Spleen (tissue), 11 donors: ENCODE data around the gene PYGB. TPM values are rescaled to one million over a fixed set of nuclear protein-coding genes. Genes with fewer than 3 reads are reported as not detected.

Experiments used
- DNase-seq: peaks from one replicate; pipeline ENCODE4 v3.0.0-alpha.2; 2020
- H3K27ac ChIP-seq, 8 donors: fragments of 200-600 bp; sonication (generic) in 7 of 8; 1 replicate in 4 of 8; 2 replicates in 4 of 8; pipeline versions ENCODE4 v1.5.0 to v1.8.0; 2016 to 2021; ENCODE audit warnings: inconsistent platforms in 4 of 8, mild to moderate bottlenecking in 4 of 8, moderate library complexity in 1 of 8
- H3K27me3 ChIP-seq, 7 donors: fragments of 200-600 bp; sonication (generic) in 6 of 7; replicated peaks in 1 of 7; 1 replicate in 4 of 7; 2 replicates in 3 of 7; pipeline versions ENCODE4 v1.5.0 to v1.8.0; 2016 to 2021; ENCODE audit warnings: inconsistent platforms in 3 of 7, mild to moderate bottlenecking in 1 of 7
- H3K36me3 ChIP-seq, 6 donors: fragments of 200-600 bp; sonication (generic) in 5 of 6; 1 replicate in 4 of 6; 2 replicates in 2 of 6; pipeline versions ENCODE4 v1.5.0 to v1.8.0; 2016 to 2021; ENCODE audit warnings: inconsistent platforms in 2 of 6
- H3K4me1 ChIP-seq, 6 donors: fragments of 200-600 bp; sonication (generic) in 5 of 6; 1 replicate in 3 of 6; 2 replicates in 3 of 6; pipeline versions ENCODE4 v1.5.0 to v1.8.0; 2016 to 2021; ENCODE audit warnings: inconsistent platforms in 3 of 6
- H3K4me3 ChIP-seq, 8 donors: fragments of 200-600 bp; sonication (generic) in 7 of 8; 1 replicate in 4 of 8; 2 replicates in 4 of 8; pipeline versions ENCODE4 v1.5.0 to v1.8.0; 2016 to 2021; ENCODE audit warnings: inconsistent platforms in 4 of 8, mild to moderate bottlenecking in 4 of 8, moderate library complexity in 2 of 8
- H3K9me3 ChIP-seq, 8 donors: fragments of 200-600 bp; sonication (generic) in 7 of 8; 1 replicate in 4 of 8; 2 replicates in 4 of 8; pipeline versions ENCODE4 v1.5.0 to v1.8.0; 2016 to 2021; ENCODE audit warnings: inconsistent platforms in 4 of 8
- POLR2A ChIP-seq, 3 donors: fragments of 450-650 bp; IDR thresholded peaks; one replicate each; pipeline ENCODE4 v1.5.1; 2017; ENCODE audit warnings: antibody characterized with exemption in 3 of 3, mild to moderate bottlenecking in 1 of 3
- POLR2AphosphoS5 ChIP-seq, 3 donors: sonication (generic); formaldehyde crosslinking; IDR thresholded peaks; one replicate each; pipeline ENCODE4 v1.5.1; 2017; ENCODE audit warnings: antibody characterized with exemption in 3 of 3
- WGBS, 5 donors: extraction: QIAGEN DNeasy Blood & Tissue Kit in 3 of 5; methylation state at CpG; one replicate each; pipeline versions ENCODE4 v1.1.5 to v1.1.7; 2013 to 2018; 5-methylcytosine and 5-hydroxymethylcytosine counted together
- intact Hi-C: fragments of 100-400 bp; cut with DNase I; formaldehyde crosslinking; loops from one replicate; pipeline ENCODE4 v1.15.0; 2023; ENCODE audit warnings: low total_unique reads
- polyA plus RNA-seq, 3 donors: library from polyadenylated mRNA; stranded (reverse); fragments of 200-250 nt; gene quantifications; one replicate each; pipeline ENCODE4 v1.2.1, GENCODE V29; 2013
- total RNA-seq, 7 donors: library from RNA; depleted of rRNA in 3 of 7; stranded (reverse); fragments of >200 nt in 3 of 7; fragmentation: NEBNext Ultra II Directional in 4 of 7; extraction: Animal tissue kit (Norgen Biotek cat#: 25700) in 4 of 7; gene quantifications; one replicate each; pipeline versions ENCODE4 v1.1.0 to v1.2.1, GENCODE V29; 2016 to 2021
- TF ChIP-seq, protein P1 (sequence below), 11 experiments: fragments of 200-600 bp in 7 of 11; fragments of 450-650 bp in 4 of 11; sonication (generic) in 4 of 11; IDR thresholded peaks in 8 of 11; conservative IDR thresholded peaks in 3 of 11; 1 replicate in 7 of 11; 2 replicates in 4 of 11; pipeline versions ENCODE4 v1.4.0 to v1.8.0; 2016 to 2021; ENCODE audit warnings: antibody characterized with exemption in 11 of 11, inconsistent platforms in 4 of 11, mild to moderate bottlenecking in 1 of 11
- donor health status: healthy with polysubstance abuse.
- donor health status: DM: no; HTN: no; CAD: no; lungs with moderate emphysema.
- donor health status: DM: no; HTN: no; CAD: no.
- donor health status: Bipolar disorder and iron deficiency.
- donor health status: healthy.
- donor health status: DM: no; HTN: no; CAD: no.
- donor health status: DM: yes; HTN: yes; CAD: no.

Gene PYGB
- total and polyA plus RNA-seq, 10 donors = 10.5 to 47.8 (median 32.3) TPM

DNA sequence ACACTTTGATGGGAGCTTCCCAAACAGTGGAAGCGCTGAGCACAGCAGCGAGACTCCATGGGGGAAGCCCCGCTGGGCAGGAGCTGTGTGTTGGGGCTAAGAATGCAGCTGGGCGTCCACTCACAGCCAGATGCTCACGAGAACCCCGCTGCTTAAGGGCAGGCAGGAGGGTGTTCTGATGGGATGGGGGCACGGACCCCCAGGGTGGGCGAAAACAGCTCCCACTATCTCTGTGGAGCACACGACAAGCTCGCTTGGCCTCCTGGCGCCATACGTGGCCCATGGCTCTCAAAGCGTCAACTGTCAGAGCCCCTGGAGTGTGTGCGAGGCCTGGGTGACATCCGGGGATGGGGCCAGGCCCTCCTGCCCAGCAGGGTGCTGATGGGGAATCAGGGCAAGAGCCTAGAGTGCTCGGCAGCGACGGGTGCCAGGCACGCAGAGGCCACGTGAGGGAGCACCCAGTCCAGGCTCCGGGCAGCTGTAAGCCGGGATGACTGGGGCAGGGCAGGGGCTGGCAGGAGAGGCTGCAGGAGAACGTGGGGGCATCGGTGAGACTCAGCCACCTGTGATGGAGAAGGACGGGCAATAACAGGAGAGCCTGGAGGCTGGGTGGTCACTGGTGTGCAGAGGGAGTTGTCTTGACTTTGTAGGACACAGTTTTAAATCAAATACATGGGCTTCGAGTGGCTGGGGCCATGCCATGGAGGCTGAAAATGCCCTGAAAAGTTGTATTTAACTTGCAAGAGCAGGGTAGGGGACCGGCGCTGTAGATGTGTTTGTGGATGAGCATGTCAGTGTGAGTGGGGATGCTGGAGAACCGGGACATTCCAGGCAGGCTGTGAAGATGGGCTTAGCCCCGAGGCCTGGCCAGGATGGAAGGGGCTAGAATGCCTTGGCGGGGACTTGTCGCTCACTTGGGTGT, 27.3 kb downstream of the PYGB start:
- Histone ChIP-seq H3K36me3 (peaks cover 0 to 100% (median 83%) of the 10 kb centered on the region in 6 donors), H3K4me3 (no peak overlapping the region), H3K27me3 (no peaks in the 10 kb centered on the region), H3K4me1 (peaks cover 0 to 5% (median 0%) of the 10 kb centered on the region in 6 donors), H3K27ac (no peak overlapping the region), H3K9me3 (no peaks in the 10 kb centered on the region)
- intact Hi-C loops = no loop called here
- TF ChIP-seq POLR2A (IDR thresholded peaks at IDR 0.05) = no peak
- TF ChIP-seq, protein P1, sequence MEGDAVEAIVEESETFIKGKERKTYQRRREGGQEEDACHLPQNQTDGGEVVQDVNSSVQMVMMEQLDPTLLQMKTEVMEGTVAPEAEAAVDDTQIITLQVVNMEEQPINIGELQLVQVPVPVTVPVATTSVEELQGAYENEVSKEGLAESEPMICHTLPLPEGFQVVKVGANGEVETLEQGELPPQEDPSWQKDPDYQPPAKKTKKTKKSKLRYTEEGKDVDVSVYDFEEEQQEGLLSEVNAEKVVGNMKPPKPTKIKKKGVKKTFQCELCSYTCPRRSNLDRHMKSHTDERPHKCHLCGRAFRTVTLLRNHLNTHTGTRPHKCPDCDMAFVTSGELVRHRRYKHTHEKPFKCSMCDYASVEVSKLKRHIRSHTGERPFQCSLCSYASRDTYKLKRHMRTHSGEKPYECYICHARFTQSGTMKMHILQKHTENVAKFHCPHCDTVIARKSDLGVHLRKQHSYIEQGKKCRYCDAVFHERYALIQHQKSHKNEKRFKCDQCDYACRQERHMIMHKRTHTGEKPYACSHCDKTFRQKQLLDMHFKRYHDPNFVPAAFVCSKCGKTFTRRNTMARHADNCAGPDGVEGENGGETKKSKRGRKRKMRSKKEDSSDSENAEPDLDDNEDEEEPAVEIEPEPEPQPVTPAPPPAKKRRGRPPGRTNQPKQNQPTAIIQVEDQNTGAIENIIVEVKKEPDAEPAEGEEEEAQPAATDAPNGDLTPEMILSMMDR (IDR thresholded peaks at IDR 0.05 in 8 of 11, conservative IDR thresholded peaks at IDR 0.05 in 3 of 11) = no peak
- TF ChIP-seq POLR2AphosphoS5 (IDR thresholded peaks at IDR 0.05) = peak in 1 of 3 donors; percentile 20
- peak; percentile 74 for DNase-seq
- WGBS, 5 donors = 92 to 96% (median 93%) methylated on average over 23 to 32 of the region's 32 CpGs

DNA sequence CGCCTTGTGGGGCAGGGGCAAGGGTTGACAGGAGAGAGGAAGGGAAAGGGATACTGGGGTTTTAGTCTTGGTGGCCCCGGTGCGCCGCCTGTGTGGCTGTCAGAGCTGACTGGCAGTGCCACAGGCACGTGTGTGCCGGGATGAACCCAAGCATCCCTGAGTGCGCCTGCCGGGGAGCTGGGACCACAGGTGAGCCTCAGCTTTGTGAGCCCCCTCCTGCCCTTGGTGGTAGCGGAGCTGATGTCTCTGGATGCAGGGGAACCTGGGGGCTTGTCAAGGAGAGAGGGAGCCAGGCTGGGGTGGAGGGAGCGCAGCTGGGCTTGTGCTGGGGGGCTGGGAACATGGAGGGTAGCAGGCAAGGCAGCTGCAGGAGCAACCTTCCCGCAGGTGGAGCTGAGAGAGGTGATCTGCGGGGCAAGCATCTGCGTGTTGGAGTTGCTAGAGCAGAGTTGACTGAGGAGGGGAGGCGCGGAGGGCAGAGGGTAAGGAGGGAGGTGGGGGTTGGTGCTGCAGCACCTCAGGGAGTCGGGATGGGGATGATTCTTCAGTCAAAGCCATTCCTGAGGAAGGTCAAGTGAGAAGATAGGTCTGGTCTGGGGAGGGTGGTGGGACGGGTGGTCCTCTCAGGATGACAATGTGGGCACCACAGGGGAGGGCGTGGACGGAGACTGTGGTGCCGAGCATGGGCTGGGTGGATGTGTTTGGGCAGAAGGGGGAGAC, 28.1 kb downstream of the PYGB start:
- peaks cover 0 to 13% (median 4%) of the 10 kb centered on the region in 6 donors for H3K4me1 ChIP-seq
- H3K4me3 ChIP-seq = no peak overlapping the region
- DNase-seq = peak; percentile 74
- TF ChIP-seq, protein P1 (IDR thresholded peaks at IDR 0.05 in 8 of 11, conservative IDR thresholded peaks at IDR 0.05 in 3 of 11) = no peak
- no peak for TF ChIP-seq POLR2AphosphoS5 (IDR thresholded peaks at IDR 0.05)
- no peak for TF ChIP-seq POLR2A (IDR thresholded peaks at IDR 0.05)
- no peaks in the 10 kb centered on the region for H3K27me3 ChIP-seq
- peaks cover 0 to 100% (median 83%) of the 10 kb centered on the region in 6 donors for H3K36me3 ChIP-seq
- no peaks in the 10 kb centered on the region for H3K9me3 ChIP-seq
- 94 to 98% (median 96%) methylated on average over 17 to 20 of the region's 20 CpGs for WGBS, 5 donors
- intact Hi-C loops = no loop called here
- H3K27ac ChIP-seq = no peak overlapping the region

DNA sequence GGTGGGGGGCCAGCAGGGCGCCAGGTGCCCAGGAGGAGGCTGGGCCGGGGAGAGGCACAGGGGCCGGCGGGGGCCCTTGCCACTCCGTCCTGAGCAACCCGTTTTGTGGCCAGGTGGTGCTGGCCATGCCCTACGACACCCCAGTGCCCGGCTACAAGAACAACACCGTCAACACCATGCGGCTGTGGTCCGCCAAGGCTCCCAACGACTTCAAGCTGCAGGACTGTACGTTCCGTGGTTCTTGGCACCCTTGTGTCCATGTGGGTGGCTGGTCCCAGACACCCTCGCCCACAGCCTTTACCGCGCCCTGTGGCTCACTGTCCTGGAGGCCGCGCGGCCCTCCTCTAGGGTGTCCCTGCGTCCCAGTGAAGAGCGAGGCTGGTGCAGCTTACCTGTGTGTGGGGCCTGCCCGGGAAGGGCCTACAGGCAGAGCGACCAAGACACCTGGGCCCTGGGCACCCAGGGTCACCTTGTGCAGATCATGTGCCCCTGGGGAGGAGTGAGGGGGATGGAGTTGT, 28.7 kb downstream of the PYGB start:
- Histone ChIP-seq H3K27me3 (no peaks in the 10 kb centered on the region), H3K4me1 (peaks cover 0 to 19% (median 7%) of the 10 kb centered on the region in 6 donors), H3K9me3 (no peaks in the 10 kb centered on the region), H3K4me3 (no peak overlapping the region), H3K36me3 (peaks cover 0 to 100% (median 83%) of the 10 kb centered on the region in 6 donors), H3K27ac (no peak overlapping the region)
- TF ChIP-seq, protein P1 (IDR thresholded peaks at IDR 0.05 in 8 of 11, conservative IDR thresholded peaks at IDR 0.05 in 3 of 11) = no peak
- no peak for TF ChIP-seq POLR2AphosphoS5 (IDR thresholded peaks at IDR 0.05)
- TF ChIP-seq POLR2A (IDR thresholded peaks at IDR 0.05) = no peak
- DNase-seq = peak; percentile 70
- intact Hi-C loops = no loop called here
- 90 to 99% (median 94%) methylated on average over 19 to 24 of the region's 24 CpGs for WGBS, 5 donors
